ENCODE measurements around the gene MGST2.
A peak's percentile ranks its signal among the peaks of the same experiment; 100 is the strongest.

The MGST2 gene

DNA sequence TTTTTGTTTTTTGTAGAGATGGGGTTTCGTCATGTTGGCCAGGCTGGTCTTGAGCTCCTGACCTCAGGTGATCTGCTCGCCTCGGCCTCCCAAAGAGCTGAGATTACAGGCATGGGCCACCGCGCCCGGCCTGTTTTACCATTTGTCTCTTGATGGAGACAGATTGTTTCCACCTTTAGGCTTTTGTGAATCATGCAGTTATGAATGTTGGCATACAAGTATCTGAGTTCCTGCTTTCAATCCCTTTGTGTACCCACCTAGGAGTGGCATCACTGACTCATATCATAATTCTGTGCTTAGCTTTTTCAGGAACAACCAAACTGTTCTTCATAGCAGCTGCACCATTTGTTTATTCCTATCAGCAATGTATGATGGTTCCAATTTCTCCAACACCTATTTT lies 20.2 kb upstream of the MGST2 start:
- no peak for DNase-seq

DNA sequence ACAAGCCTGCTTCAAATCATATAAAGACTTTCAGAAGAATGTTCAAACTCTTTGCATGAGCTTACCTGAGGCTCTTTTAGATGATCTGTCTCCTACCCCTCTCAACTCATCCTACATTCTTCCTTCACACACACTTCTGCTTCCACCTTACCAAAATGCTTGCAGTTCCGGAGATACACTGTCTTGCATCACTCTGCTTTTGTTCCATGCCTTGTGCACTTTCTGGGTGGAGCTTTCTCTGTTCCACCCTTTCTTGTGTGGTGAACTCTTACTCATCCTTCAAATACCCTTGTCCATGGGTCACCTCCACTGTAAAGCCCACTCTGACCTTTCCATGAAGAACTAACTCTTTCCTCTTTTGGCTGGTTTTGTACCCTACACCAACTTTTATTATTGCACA lies 18.4 kb upstream of the MGST2 start:
- DNase-seq, result no peak

DNA sequence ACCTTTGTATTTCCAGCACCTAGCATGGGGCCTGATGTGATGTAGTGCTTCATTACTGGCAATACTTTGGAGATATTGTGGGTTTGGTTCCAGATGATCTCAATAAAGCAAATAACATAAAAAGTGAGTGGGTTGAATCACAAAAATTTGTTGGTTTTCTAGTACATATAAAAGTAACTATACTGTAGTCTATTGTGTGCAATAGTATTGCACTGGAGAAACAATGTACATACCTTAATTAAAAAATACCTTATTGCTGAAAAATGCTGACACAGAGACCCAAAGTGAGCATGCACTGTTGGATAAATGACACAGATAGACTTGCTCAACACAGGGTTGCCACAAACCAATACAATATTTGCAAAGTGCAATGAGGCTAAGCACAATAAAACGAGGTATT lies 17.7 kb upstream of the MGST2 start:
- DNase-seq, result no peak

DNA sequence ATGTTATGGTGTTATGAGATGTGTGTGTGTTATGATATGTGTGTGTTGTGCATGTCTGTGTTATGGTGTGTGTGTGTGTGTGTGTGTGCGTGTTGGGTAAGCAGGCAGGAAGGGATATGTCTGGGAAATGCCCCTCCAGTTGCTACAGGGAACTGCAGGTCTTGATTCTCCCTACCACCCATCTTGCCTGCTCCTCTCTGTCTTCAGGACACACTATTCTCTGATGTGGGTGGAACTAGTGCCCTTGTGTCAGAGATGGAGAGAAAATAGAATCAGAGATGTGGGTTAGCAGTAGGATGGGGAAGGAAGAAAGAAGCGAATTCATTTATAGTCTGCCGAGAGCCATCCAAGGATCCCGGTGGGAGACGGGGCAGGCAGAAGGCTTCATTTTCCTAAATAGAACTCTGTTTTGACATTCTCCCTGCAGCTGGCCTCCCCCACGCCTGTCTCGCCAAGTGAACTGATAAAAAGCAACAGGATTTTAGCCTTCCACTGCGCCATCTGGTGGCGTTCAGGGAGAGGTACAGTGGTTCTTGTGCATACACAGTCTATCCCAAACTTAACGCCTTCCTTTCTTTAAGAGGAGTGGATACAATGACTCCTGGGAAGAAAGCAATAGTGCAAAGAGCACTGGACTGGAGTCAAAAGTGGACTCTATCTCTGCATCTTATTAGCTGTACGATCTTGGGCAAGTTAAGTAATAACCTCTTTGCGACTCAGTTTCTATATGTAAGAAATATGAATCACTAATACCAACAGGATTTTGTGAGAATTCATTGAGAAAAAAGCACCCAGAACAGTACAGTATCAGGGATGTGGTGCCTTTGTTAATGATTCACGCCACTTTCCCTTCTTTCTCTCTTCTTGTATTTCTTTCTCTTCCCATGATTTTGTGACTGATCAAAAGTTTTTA lies 14.1 kb upstream of the MGST2 start:
- DNase-seq, result peak; percentile 61

DNA sequence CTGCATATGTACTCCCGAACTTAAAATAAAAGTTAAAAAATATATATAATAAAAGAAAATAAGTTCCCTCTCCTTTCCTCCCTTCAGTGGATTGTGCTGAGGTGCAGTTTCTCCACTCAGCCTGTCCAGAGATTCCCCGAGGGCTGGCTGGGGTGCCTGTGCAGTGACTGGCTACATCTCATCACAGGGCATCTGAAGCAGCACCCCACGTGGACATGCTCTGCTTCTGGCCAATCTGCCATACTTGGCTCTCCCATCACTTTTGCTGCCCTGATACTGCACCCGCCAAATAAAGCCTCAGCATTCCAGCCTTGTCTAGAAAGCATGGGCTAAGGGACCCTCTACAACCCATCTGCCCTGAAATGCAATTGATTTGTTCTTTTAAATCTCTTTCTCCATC lies 11.1 kb upstream of the MGST2 start:
- no peak for DNase-seq

DNA sequence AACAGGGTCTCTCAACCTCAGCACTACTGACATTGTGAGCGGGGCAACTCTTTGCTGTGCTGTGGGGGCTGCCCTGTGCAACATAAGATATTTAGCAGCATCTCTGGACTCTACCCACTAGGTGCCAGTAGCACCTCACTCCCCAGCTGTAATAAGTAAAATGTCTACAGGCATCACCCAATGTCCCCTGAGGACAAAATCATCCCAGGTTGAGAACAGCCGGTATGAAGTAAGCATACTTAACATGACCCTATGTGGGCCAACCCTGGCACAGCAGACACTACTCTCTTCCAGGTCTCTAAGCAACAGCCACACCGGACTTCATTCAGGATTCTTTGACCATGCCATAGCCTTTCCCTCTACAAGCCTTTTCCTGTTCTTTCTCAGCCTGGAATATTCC lies 10.5 kb upstream of the MGST2 start:
- peak; percentile 8 for DNase-seq

DNA sequence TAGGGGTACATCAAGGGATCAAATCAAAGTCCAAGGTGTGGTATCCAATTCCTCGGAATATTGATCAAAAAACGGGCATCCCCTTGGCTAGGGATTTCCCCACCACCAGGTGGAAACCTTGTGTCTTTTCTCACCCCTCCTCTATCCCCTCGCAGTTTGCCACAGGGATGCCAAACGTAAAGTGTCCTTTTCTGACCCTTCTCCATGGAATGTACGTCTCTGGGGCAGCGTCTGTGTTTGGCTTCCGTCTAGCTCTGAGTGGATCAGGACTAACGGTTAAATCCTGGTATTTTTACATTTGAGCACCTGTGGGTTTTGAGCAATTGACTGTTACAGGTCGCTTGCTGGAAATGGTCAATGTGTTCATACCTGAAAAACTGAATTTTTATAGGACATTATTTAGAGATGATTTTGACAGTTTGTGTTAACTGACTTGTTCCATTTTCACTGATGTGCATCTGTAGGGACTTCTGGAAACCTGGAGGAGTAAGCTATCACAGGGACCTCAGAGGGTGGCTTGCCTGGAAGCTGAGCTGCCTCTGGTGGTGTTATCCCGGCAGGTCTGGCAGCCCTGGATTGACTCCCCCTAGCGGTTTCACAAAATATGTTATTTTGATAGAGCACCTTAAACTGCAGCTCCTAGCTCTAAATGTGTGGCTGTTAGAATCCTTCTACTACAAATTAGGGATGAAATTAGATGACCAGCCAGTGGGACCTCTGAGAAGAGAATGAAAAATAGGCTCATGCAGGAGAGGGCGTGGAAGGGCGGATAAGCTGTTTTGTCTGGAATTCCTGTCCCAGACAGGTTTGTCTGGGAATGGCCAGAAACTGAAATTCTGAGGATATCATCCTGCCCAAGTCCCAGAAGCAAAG lies 8.8 kb upstream of the MGST2 start:
- peak; percentile 60 for DNase-seq

DNA sequence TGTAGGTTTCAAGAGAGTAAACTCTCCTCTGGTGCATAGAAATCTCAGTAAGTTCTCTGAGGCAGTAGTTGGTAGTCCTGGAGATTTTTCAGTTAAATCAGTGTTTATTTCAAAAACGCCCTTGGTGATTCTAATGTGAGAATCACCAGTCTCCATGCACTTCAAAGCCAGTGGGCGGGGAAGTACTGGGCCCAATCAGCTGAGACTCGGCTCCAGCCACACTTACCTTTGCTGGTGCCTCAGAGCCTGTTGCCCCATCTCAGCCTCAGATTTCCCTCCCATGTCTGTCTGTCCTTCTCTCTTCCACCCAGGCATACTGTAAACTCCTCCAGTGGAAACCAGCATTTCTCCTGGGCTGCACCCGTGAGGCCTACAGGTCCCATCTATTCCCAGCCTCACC lies 7.4 kb upstream of the MGST2 start:
- peak; percentile 44 for DNase-seq

DNA sequence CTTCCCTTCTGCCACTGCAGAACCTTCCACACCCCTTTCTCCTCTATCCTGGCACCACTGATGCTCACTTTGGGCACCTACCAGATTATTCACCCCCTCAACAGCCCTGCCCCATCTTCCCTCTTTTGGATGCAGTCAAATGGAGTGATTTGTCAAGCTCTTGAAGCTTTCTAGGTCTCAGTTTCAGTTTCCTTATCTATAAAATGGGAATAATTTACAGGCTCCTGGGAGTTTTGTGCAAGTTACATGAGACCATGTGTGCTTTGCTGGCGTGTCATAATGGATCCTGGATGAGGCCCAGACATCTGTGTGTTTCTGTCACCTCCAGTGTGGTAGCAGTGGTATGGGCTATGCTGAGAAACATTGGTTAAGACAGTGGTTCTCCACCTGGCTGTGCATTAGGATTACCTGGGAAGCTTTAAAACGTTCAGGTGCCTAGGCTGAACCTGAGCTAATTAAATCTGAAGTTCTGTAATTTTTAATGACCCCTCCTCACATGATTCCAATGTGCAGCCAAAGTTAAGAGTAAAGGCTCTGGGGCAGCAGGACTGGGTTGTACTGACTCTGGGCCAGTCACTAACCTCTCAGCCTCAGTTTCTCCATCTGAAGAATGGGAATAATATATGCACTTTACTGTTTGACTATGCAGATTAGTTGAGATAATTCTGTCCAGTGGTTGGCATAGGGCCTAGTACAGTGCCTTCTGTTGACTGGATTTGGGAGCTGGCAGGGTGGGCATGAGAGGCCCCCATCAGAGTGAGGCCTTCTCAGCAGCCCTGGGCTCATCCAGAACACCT lies 6.8 kb upstream of the MGST2 start:
- peak; percentile 7 for DNase-seq

DNA sequence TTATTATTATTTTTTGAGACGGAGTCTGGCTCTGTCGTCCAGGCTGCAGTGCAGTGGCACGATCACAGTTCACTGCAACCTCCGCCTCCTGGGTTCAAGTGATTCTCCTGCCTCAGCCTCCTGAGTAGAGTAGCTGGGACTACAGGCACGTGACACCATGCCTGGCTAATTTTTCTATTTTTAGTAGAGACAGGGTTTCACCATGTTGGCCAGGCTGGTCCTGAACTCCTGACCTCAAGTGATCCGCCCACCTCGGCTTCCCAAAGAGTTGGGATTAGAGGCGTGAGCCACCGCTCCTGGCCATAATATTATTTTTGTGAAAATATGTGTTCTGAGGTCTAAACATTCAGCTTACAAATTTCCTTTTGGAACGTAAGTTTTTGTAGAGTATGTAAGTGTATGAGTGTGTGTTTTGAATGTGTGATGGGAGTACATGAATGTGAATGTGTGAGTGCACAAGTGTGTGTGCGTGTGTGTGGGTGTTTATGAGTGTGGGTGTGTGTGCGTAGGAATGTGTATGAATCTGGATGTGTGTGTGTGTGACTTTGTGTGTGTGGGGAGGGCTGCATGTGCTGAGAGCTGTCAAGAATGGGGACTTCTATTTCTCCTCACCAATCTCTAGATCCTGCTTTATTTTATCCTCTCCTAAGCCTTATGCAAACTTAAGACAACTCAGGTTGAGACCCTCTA lies 5.7 kb upstream of the MGST2 start:
- DNase-seq, result no peak

DNA sequence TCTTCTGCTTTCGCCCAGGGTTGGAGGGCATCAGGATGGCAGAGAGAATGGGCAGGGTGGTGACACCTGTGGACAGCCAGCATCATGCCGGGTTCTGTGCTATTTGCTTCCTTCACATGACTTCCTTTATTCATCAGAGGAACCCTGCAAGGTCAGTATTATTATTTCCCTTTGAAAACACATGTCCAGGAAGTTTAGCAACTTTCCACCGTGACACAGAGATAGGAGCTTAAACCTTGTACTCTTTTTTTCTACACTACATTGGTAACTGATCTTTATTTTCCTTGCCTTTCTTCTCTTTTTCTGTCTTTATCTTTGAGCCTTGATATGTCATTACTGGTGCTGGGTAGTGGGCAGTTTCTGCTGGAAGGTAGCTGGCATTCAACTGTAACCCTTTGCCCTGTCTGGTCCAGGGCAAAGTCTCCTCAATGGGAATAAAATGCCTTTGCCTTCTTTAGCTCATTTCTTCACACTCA lies 5.0 kb upstream of the MGST2 start:
- no peak for DNase-seq

DNA sequence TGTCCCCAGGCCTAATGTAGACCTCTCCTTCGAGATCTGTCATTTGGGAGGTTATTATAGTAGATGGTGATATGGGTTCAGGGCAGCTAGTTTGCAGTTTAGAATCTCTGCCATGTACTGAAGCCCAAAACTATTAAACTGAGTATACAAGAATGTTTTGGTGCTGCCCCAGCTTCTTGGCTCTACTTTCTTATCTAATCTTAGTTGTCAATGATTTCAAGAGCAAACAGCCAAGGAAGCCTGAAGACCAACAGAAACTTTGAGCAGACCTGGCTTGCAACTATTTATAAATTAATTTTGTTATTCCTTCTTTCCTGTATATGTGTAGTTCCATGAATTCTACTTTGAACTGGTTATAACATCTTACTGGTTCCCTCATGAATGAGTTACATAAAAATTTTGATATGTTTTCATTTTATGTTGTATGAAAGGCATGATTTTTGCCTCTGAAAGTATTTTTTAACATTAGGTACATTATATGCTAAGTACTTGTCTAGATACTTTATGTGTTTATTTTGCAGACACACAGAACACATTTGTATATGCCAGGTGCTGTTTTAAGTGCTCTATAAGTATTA lies 2.0 kb upstream of the MGST2 start:
- no peak for DNase-seq

DNA sequence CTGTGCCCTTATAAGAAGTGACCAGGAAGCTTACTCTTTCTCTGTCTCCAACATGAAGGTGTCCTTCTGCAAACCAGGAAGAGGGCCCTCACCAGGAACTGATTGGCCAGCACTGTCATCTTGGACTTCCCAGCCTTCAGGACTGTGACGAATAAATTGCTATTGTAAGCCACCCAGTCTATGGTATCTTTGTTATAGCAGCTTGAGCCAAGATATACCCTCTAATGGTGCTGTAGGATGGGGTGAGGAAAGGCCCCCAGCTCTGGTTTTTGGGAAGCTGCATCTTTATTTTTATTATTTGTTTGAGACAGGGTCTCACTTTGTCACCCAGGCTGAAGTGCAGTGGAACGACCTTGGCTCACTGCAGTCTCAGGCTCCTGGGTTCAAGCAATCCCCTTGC lies 1.2 kb upstream of the MGST2 start:
- DNase-seq, result no peak

DNA sequence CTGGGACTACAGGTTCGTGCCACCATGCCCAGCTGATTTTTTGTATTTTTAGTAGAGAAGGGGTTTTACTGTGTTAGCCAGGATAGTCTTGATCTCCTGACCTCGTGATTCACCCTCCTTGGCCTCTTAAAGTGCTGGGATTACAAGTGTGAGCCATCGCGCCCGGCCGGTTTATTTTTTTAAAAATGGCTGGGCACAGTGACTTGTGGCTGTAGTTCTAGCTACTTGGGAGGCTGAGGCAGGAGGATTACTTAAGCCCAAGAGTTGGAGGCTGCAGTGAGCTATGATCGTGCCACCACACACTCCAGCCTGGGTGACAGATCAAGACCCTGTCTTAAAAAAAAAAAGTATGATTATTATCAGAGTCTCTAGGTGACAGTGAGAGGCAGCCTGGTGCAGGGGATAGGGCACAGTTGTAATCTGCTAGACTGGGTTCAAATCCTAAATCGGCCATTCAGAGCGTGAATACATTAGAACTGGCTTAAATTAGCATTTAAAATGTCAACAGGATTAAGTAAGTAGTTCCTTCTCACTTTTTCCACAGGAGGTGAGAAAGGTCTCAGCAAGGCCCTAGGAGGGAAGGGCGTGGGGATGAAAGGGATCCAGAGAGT lies 435 bp upstream of the MGST2 start:
- DNase-seq, result no peak

DNA sequence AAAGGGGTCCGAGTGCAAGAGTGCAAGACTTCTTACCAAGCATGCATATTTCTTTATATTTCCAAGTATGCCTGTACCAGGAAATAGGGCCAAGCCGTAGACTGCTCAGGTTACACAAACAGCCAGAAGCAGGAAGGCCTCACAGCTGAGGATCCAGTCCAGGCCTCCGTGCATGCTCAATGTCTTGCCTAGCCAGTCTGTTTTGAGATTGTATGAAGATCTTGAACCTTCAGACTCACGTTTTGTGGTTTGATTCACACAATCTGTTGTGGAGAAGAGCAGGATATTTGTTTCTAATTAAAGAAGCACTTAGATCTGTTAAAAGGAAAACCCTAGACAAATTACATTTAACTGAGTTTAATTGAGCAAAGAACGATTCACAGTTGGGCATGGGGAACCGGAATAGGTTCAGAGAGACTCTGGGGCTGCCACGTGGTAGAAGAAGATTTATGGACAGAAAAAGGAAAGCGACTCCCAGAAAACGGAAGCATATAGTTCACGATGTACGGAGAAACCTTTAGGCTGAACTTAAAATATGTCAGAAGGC lies 1.2 kb downstream of the MGST2 start:
- DNase-seq, result no peak

DNA sequence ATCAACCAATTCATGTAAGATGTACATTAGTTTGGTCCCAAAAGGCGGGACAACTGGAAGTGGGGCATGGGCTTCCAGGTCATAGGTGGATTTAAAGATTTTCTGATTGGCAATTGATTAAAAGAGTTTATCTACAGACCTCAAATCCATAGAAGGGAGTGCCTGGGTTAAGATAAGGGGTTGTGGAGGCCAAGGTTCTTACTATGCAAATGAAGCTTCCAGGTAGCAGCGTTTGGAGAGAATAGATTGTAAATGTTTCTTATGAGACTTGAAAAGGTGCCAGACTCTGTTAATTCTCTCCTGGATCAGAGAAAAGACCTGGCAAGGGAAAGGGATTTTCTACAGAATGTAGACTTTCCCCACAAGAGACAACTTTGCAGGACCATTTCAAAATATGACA lies 2.4 kb downstream of the MGST2 start:
- no peak for DNase-seq

DNA sequence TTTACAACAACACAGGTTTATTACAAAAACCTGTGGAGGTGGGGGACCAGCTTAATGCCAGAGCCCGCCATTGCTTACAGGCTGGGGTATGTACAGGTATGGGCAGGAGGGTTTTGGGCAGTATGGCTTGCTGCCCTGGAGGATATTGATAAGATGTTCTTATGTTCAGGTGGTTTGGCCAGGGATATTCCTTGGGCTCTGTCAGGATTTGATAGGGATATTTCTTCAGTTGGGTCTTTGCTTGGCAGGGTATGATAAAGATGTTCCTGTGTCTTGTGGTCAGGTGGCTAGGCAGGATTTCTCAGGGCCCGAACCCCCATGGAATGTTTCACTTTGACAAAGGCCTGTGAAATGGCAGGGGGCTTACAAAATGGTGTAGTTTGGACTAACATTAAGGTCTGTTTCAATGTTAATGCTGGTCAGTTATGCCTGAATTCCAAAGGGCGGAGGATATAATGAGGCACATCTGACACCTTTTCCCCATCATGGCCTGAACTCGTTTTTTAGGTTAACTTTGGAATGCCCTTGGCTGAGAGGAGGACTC lies 3.1 kb downstream of the MGST2 start:
- no peak for DNase-seq

DNA sequence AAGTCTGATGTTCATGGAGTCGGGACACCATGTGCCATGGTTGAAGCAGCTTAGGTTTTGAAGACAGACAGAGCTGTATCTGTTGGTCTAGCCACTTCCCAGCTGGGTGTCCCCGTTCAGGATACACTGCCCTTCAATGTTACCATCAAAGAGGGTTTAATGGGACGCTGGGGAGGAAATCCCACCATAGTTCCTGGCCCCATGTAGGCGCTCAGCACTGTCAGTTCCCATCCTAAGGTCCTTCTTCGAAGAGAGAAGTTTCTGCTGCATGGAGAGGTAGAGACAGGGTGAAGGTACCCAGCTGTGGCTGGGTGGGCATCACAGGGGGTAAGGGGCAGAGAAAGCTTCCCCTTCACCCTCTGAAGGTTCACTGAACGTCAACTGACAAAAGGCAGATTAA lies 3.7 kb downstream of the MGST2 start:
- no peak for DNase-seq

DNA sequence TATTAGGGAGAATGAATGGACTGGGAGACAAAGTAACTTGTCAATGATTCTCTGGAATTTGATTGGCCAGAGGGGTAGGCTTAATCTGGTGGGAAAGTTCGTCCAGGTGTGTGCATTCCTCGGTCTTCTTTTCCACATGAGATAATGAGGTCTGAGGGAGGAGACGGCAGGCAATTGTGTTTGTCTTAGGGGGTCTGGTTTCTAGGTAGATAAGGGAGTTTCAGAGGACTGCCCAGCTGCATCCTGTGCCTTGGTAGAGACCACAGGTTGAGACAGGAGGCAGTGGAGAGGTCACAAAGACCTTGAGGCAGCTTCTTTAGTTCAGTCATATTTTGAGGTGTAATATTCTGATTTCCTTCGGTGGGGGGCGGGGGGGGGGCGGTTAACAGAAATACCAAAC lies 4.3 kb downstream of the MGST2 start:
- DNase-seq, result no peak

DNA sequence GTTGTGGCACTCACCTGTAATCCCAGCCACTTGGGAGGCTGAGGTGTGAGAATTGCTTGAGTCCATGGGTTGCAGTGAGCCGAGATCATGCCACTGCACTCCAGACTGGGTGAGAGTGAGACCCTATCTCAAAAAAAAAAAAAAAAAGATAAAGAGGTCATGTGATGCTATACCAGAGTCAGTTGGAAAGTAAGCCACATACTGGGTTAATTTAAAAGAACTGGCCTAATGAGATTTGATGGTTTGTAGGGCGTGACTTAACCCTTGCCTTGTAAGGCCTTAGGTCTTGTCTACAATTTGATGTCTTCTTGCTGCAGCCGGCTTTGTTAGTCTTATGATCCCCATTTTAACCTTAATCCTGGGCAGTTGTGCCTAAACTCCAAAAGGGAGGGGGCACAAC lies 5.2 kb downstream of the MGST2 start:
- no peak for DNase-seq

DNA sequence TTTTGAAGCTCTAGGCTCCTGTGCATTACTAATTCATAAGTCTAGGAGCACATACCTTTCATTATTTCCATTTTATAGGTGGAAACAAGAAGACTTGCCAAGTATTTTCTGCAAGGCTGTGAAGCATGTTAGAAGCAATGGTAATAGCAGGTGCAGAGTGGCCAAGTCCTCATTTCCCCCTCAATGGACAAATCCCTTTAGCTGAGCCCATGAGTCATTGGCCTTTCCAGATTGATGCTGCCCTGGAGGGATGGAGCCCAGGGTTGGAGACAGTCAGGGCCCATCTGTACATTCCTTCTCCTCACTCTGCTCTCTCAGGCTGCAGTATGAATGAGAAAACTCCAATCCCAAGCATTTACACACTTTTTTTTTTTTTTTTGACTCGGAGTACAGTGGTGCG lies 6.6 kb downstream of the MGST2 start:
- no peak for DNase-seq

Measured in stimulated activated CD4-positive, alpha-beta T cell treated with anti-CD3 and anti-CD28 coated beads, Interleukin-1b, Interleukin-23, amount 100 ng/mL, for 48 hours (primary cell).